HG02763 (cell line): Measurements from ENCODE around the gene GPATCH8.
A peak's percentile ranks its signal among the peaks of the same experiment; 100 is the strongest.
"Not testable (repeated sequence)": the region's sequence is repeated elsewhere in the genome, so short reads cannot be mapped to it uniquely, and the experiment has no call there.

Source experiments
- ATAC-seq: cut with Tn5 transposase; IDR thresholded peaks from one replicate; pipeline ENCODE4 v1.9.1; 2021; ENCODE audit warnings: mild to moderate bottlenecking, moderate library complexity; ENCODE audit not compliant: unreplicated experiment

The GPATCH8 gene

GRCh38 chr17:44527954-44528353 lies 24.7 kb upstream of the GPATCH8 start:
- ATAC-seq, result no peak

DNA sequence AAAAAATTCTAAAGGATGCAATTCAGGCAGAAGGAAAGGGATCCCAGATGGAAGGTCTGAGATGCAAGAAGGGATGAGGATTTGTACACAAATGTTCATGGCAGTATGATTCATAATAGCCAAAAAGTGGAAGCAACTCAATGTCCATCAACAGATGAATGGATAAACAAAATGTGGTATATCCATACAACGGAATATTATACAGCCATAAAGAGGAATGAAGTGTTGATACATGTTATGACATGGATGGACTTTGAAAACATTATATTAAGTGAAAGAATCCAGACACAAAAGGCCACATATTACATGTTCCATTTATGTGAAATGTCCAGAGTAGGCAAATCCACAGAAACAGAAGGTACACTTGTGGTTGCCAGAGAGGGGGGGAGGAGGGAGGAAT lies 23.9 kb upstream of the GPATCH8 start:
- ATAC-seq, result no peak

DNA sequence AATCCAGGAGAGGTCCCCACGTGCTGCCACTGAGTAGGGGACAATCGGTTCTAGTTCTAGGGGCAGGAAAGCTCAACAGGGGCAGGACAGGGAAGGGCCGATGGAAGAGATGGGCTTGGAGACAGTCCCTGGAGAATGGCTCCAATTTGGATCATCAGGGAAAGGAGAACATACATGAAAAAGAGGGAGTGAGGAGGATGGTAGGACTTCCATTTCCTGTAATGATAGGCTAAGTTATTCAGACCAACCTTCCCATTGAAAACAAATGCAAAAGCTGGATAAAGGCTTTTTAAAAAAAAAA lies 20.4 kb upstream of the GPATCH8 start:
- ATAC-seq, result no peak

DNA sequence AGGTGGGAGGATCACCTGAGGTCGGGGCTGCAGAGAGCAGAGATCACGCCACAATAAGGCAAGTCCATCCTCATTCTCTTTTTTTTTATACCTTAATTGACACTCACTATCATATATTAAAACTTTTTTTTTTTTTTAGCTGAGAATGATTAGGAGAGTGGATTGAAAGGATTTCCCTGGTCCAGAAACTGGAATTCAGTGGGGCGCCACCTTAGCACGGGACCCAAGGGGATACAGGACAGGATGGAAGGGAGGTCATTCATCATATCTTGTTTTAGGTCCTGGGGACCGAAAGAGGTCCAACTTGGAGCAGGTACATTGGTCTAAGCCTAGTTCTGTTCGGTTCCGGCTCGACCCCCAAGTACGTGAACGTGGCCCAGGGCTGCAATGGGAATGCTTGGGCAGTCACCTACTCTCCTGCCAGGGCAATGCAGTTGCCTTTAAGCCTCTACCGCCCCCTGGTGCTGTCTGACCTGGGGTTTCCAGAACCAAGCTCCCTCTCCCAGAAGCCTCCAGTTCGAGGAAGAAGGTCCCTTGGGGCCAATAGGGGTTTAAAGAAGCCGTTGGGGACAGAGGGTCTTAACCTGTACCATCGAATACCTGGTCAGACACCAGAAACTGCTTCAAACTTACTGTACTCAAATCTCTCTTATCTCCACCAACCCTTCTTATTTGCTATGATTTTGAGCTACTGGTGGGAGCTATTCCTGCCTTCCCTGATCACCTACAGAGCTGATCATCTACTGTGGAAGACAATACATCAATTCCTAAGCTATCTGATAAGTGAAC lies 19.9 kb upstream of the GPATCH8 start:
- ATAC-seq, result no peak

DNA sequence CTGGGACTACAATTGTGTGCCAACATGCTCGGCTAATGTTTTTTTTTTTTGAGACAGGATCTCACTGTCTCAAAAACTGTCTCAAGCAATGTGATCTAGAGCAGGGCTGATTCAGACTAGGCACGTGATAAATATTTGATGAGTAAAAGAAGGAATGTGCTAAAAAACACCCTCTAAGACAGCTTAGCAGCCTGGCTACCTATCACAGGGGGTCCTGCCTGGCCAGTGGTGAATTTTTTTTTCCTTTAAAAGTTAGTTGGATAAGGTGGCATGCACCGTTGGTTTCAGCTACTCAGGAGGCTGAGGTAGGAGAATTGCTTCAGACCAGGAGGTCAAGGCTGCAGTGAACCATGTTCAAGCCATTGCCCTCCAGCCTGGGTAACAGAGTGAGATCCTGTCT lies 14.8 kb upstream of the GPATCH8 start:
- ATAC-seq, result no peak

DNA sequence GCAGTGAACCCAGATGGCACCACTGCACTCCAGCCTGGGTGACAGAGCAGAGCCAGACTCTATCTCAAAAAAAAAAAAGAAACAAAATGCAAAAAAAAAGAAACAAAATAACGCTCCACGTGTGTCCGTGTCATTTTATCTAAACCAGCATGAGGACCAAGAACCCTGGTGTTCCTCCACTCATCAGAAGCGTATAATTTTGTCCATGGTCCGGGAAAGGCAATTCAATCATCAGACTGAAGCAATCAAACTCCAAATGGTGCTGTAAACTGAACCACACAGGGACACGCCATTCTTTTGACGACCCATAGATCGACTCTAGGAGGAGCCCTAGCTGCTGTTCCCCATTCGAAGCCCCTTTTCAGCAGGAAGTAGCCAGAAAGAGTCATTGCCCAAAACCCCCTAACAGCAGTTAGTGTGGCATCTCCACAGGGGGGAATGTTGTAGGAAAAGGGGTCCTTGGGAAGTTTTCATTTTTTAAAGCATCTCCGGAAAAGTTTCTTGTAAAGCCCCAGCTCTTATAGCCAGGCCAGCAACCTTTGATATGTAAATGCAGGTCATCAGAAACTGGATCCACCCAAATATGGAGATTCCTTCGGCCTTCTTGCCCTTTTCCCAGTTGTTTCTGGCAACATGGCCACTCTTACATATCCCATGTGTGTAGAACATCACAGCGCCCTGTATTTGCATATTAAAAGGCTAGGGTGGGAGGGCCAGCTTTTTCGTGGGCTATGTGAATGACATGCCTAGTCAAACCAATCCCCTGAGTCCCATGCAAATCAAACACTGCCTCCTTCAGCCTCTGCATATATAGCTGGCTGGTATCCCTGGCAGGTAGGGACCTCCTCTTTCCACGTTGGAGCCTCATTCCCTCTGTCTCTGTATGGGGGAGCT lies 8.3 kb upstream of the GPATCH8 start:
- not testable (repeated sequence) for ATAC-seq

DNA sequence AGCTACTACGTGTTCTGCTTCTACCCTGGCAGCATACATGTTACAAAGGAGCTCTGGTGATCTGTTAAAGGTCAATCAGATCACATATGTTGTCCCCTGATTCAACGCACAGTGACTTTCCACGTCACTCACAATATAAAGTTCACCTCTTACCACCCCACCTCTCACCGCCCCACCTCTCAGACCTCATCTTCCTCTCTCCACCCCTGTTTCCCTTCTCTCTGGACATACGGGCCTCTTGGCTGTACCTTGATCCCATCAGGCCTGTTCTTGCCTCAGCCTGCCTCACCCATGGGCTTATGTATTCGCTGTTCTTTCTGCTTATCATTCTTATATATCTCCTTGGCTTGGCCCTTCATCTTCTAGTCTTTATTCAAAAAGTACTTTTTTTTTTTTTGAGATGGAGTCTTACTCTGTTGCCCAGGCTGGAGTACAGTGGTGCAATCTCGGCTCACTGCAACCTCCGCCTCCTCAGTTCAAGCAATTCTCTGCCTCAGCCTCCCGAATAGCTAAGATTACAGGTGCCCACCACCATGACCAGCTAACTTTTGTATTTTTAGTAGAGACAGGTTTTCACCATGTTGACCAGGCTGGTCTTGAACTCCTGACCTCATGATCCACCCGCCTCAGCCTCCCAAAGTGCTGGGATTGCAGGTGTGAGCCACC lies 3.9 kb upstream of the GPATCH8 start:
- ATAC-seq, result not testable (repeated sequence)

- peak; percentile 20 for ATAC-seq
Observed at GRCh38 chr17:44502598-44503146, 534 bp downstream of the GPATCH8 start.

DNA sequence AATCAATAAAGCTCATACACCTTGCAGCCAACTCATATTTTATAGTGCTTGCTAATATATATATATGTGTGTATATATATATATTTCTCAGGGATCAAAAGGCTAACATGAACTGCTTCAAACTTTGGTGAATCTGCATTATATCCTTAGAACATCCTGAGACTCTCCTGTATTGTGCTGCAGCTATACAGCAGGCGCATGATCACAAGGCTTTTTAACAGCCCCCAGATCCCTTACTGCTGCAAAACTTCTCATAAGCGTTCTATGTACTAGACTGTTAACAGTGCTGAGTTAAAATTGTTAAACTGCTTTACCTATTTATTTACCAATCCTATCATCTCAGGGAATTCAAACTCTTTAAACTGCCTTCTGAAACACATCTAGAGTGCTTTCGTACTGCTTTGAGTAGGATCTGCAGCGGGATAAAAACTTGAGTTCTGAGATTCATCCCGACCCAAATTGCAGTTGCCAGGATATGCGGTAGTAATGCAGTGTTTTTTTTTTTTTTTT lies 1.3 kb downstream of the GPATCH8 start:
- no peak for ATAC-seq

DNA sequence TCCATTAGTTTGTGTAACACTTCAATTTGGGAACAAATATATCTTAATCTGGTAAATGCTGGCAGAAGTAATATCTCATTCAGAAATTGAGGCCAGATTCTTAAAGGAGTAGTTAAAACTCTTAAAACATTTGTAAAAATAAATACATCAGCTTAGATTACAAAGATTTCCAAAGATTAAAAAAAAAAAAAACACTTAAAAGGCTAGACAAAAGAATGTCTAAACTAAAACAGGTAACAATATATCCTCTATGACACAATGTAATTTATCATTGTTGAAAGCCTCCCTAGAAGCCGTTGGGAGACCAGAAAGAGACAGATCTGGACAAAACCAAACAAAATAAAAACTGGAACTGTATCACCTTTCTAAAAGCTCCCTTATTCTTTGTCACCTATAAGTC lies 3.5 kb downstream of the GPATCH8 start:
- no peak for ATAC-seq

GRCh38 chr17:44496815-44497214 lies 6.4 kb downstream of the GPATCH8 start:
- ATAC-seq, result no peak

DNA sequence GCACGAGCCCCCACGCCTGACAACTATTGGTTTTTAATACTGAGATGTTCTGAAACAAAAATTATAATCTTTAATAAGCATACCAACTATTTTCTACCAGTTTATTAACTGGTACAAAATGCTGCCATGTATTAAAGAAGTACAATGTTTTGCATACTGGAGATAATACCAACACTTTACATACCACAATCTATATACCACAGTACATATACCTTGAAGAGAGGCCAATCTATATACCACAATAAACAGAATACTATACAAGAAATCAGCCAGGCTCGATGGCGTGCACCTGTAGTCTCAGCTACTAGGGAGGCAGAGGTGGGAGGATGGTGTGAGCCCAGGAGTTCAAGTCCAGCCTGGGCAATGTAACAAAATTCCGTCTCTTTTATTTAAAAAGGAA lies 9.9 kb downstream of the GPATCH8 start:
- no peak for ATAC-seq

DNA sequence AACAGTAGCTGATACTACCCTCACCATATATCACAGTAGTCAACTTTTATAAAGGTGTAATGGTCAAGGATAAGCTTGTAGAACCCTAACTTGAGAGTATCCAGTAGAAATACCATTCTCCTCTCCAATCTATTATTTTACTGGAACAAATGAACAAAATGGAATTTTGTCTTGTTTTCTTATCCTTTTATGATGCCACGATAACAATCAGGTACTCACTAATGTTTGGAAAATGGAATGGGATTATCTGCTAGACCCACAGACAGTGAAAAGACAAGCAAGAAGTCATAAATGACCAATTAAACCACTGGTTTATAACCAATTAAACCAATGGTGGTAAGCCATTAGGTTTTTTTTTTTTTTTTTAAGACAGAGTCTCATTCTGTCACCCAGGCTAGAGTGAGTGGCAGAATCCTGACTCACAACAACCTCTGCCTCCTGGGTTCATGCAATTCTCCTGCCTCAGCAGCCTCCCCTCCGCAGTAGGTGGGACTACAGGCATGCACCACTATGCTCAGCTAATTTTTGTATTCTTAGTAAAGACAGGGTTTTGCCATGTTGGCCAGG lies 10.4 kb downstream of the GPATCH8 start:
- ATAC-seq, result no peak

DNA sequence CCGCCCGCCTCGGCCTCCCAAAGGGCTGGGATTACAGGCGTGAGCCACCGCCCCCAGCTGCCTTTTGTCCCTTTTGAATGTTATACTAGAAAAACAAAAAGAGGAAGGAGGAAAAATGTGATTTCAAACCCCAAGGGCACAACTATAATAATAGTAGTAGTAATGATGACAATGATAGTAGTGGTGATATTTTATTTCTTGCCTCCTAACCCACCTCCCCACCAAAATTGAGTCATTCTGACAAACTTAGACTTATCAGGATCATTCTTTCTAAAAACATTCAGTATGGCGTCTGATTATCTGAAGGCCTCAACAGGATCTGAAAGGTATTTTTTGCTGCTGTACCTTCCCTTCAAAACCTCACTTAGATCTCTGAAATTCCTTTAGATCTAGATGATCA lies 13.6 kb downstream of the GPATCH8 start:
- ATAC-seq, result no peak

- ATAC-seq, result no peak
Observed at GRCh38 chr17:44487170-44487569, 16.0 kb downstream of the GPATCH8 start.

GRCh38 chr17:44473367-44473766 lies 29.8 kb downstream of the GPATCH8 start:
- no peak for ATAC-seq

DNA sequence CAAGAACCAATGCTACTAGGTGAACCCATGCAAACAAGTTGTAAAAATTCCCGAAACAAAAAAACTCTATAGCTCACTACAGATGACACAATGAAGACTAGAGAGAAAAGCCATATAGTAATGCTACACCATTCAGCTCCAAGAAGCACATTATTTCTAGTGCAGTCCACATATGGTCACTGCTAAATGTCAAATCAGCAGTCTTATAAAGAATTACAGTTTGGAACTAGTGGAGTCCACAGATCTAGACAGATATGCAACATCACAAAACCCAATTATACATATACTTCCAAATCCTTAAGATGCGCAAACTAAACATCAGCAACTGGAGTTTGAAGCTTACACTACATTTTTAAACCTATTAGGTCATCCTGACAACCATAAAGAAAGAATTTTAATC lies 33.5 kb downstream of the GPATCH8 start:
- no peak for ATAC-seq

- ATAC-seq, result no peak
Observed at GRCh38 chr17:44467108-44467507, 36.1 kb downstream of the GPATCH8 start.

DNA sequence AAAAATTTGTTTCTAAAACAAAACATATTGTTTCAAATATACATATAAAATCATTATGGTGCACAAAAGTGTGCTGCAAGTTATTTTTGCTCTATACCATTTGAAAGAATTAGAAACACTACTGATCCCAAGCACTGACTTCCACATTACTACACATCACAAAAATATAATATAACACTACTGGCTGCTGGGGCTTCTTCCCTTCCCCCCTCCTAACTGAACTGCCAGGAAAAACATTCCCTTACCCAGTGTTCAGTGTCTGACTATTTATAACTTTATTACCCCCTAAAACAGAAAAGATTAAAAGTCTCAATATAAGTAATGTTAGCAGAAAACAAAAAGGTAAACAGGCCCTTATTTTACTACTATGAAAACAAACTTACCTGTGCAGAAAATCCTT lies 36.9 kb downstream of the GPATCH8 start:
- no peak for ATAC-seq

GRCh38 chr17:44465897-44466296 lies 37.3 kb downstream of the GPATCH8 start:
- no peak for ATAC-seq

GRCh38 chr17:44465276-44465675 lies 37.9 kb downstream of the GPATCH8 start:
- ATAC-seq, result no peak
